GM23338 (cell line): ENCODE data around the gene PLEKHM1.

ENCODE experiments used
- POLR2AphosphoS5 ChIP-seq: IDR thresholded peaks from 2 replicates; pipeline ENCODE4 v1.6.1; 2016; ENCODE audit warnings: antibody characterized with exemption, low read depth
- TF ChIP-seq, protein P1 (sequence below), 2 experiments: fragments of 200-600 bp in 1 of 2; sonication (generic) in 1 of 2; conservative IDR thresholded peaks; 2 replicates each; pipeline versions ENCODE4 v1.5.1 to v1.6.1; 2016 to 2017; ENCODE audit warnings: antibody characterized with exemption in 2 of 2, low read depth in 2 of 2, mild to moderate bottlenecking in 2 of 2, moderate library complexity in 1 of 2
- TF ChIP-seq, protein P2 (sequence below): IDR thresholded peaks from one replicate; pipeline ENCODE4 v1.6.1; 2018; ENCODE audit warnings: antibody characterized with exemption; ENCODE audit not compliant: unreplicated experiment

DNA sequence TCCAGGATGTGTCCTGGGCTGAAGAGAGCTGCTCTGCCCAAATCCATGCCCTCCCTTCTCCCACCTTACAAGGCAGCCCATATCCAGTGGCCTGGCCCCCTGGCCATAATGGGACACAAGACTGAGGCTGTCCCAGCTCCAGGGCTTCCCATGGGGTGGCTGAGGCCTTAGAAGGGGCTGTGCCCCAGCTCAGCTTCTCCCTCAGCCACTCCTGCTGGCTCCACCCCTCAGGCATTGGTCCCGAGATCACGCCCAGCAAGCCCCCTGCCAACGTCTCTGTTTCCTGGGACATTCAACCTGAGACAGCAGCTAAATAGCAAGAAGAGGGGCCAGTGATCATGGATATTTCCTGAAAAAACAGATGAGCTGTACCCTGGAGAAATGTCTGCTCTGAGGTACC lies 101.2 kb downstream of the PLEKHM1 start:
- TF ChIP-seq, protein P1, sequence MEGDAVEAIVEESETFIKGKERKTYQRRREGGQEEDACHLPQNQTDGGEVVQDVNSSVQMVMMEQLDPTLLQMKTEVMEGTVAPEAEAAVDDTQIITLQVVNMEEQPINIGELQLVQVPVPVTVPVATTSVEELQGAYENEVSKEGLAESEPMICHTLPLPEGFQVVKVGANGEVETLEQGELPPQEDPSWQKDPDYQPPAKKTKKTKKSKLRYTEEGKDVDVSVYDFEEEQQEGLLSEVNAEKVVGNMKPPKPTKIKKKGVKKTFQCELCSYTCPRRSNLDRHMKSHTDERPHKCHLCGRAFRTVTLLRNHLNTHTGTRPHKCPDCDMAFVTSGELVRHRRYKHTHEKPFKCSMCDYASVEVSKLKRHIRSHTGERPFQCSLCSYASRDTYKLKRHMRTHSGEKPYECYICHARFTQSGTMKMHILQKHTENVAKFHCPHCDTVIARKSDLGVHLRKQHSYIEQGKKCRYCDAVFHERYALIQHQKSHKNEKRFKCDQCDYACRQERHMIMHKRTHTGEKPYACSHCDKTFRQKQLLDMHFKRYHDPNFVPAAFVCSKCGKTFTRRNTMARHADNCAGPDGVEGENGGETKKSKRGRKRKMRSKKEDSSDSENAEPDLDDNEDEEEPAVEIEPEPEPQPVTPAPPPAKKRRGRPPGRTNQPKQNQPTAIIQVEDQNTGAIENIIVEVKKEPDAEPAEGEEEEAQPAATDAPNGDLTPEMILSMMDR (conservative IDR thresholded peaks at IDR 0.05; ENCODE audit: low read depth in 2 of 2), result no peak
- TF ChIP-seq POLR2AphosphoS5, result no peak
- TF ChIP-seq, protein P2, sequence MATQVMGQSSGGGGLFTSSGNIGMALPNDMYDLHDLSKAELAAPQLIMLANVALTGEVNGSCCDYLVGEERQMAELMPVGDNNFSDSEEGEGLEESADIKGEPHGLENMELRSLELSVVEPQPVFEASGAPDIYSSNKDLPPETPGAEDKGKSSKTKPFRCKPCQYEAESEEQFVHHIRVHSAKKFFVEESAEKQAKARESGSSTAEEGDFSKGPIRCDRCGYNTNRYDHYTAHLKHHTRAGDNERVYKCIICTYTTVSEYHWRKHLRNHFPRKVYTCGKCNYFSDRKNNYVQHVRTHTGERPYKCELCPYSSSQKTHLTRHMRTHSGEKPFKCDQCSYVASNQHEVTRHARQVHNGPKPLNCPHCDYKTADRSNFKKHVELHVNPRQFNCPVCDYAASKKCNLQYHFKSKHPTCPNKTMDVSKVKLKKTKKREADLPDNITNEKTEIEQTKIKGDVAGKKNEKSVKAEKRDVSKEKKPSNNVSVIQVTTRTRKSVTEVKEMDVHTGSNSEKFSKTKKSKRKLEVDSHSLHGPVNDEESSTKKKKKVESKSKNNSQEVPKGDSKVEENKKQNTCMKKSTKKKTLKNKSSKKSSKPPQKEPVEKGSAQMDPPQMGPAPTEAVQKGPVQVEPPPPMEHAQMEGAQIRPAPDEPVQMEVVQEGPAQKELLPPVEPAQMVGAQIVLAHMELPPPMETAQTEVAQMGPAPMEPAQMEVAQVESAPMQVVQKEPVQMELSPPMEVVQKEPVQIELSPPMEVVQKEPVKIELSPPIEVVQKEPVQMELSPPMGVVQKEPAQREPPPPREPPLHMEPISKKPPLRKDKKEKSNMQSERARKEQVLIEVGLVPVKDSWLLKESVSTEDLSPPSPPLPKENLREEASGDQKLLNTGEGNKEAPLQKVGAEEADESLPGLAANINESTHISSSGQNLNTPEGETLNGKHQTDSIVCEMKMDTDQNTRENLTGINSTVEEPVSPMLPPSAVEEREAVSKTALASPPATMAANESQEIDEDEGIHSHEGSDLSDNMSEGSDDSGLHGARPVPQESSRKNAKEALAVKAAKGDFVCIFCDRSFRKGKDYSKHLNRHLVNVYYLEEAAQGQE, result no peak
